ENCODE data around the gene GATAD1.

GATAD1 gene

GRCh38 chr7:92508946-92509345, 61.7 kb downstream of the GATAD1 start:
- peaks cover 43% of the 10 kb centered on the region for H3K36me3 Mint-ChIP-seq (ENCODE audit: insufficient read depth)

More at GRCh38 chr7:92508946-92509345, 61.7 kb downstream of the GATAD1 start:
- ATAC-seq (replicated peaks), result no peak
- no peaks in the 10 kb centered on the region for H3K27me3 Mint-ChIP-seq
- H3K4me3 Mint-ChIP-seq, result no peak overlapping the region
- H3K27ac Mint-ChIP-seq, result no peak overlapping the region
- no peaks in the 10 kb centered on the region for H3K9me3 Mint-ChIP-seq
- H3K4me1 Mint-ChIP-seq (ENCODE audit: low read depth in 2 of 2), result no peaks in the 10 kb centered on the region
- no peak for DNase-seq
